Endothelial cell of umbilical vein (primary cell): ENCODE results near the gene ATXN2.

Source experiments
- EZH2 ChIP-seq: IDR thresholded peaks from 2 replicates; pipeline ENCODE4 v1.6.1; 2012; ENCODE audit warnings: borderline replicate concordance, low read depth, mild to moderate bottlenecking, moderate library complexity, low read length, inconsistent platforms; ENCODE audit not compliant: severe bottlenecking
- GATA2 ChIP-seq: IDR thresholded peaks from 2 replicates; pipeline ENCODE4 v1.7.0; 2011; ENCODE audit warnings: low read depth, mild to moderate bottlenecking, moderate library complexity, mixed read lengths, low read length; ENCODE audit not compliant: insufficient read length, insufficient read depth
- MYC ChIP-seq: IDR thresholded peaks from one replicate; pipeline ENCODE4 v1.6.1; 2011; ENCODE audit warnings: mild to moderate bottlenecking, low read depth, low read length
- POLR2A ChIP-seq: IDR thresholded peaks from 2 replicates; pipeline ENCODE4 v1.6.1; 2012; ENCODE audit warnings: low read depth, mild to moderate bottlenecking, control low read depth, low read length
- TF ChIP-seq, protein P1 (sequence below), 2 donors: IDR thresholded peaks; 1 replicate in 1 of 2; 2 replicates in 1 of 2; pipeline ENCODE4 v1.5.1; 2011; ENCODE audit warnings: low read length in 2 of 2, mild to moderate bottlenecking in 2 of 2, moderate library complexity in 2 of 2, control low read depth in 1 of 2, inconsistent platforms in 1 of 2, low read depth in 1 of 2; ENCODE audit not compliant: insufficient read depth in 1 of 2; ENCODE audit errors: extremely low read depth in 1 of 2
- TF ChIP-seq, protein P2 (sequence below): IDR thresholded peaks from 2 replicates; pipeline ENCODE4 v1.6.1; 2011; ENCODE audit not compliant: insufficient read depth, insufficient read length

GRCh38 chr12:111430433-111431353 is 168.4 kb downstream of the ATXN2 start:
- TF ChIP-seq POLR2A (no peak), EZH2 (no peak), GATA2 (no peak), MYC (no peak)
- TF ChIP-seq, protein P1, sequence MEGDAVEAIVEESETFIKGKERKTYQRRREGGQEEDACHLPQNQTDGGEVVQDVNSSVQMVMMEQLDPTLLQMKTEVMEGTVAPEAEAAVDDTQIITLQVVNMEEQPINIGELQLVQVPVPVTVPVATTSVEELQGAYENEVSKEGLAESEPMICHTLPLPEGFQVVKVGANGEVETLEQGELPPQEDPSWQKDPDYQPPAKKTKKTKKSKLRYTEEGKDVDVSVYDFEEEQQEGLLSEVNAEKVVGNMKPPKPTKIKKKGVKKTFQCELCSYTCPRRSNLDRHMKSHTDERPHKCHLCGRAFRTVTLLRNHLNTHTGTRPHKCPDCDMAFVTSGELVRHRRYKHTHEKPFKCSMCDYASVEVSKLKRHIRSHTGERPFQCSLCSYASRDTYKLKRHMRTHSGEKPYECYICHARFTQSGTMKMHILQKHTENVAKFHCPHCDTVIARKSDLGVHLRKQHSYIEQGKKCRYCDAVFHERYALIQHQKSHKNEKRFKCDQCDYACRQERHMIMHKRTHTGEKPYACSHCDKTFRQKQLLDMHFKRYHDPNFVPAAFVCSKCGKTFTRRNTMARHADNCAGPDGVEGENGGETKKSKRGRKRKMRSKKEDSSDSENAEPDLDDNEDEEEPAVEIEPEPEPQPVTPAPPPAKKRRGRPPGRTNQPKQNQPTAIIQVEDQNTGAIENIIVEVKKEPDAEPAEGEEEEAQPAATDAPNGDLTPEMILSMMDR (IDR thresholded peaks at IDR 0.05; ENCODE audit: extremely low read depth in 1 of 2, insufficient read depth in 1 of 2, low read depth in 1 of 2, low read length in 2 of 2), result no peak
- TF ChIP-seq, protein P2, sequence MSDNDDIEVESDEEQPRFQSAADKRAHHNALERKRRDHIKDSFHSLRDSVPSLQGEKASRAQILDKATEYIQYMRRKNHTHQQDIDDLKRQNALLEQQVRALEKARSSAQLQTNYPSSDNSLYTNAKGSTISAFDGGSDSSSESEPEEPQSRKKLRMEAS, result no peak
